ENCODE results near the gene HDAC5.
"Not testable (repeated sequence)": the region's sequence is repeated elsewhere in the genome, so short reads cannot be mapped to it uniquely, and the experiment has no call there.

HDAC5 gene

DNA sequence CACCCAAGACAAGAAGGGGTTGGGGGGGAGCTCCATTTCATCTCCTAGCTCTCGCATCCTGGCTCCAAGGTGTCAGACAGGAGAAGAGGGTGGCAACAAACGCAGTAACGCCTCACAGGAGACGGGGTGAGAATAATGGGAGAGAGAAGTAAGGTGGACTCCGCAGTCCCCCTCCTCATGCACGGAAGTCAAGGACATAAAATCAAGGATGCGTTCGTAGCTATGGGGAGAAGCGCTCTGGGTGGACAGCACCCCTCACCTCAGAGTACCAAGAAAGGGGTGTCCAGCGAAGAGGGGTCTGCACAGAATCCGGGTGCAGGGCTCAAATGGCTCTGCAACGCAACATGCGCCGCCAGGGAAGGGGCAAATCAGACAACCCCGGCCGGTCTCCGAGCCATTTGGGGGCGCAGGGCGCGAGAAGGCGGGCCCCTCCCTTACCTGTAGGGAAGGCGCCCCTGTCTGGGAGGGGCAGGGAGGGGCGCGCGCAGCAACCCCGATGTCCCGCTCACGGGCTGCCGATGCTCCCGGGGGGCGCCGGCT is 555 bp downstream of the HDAC5 start:
- Histone ChIP-seq H3K27ac (replicated peaks; ENCODE audit: low read length) (no peak overlapping the region), H3K27me3 (ENCODE audit: control insufficient read depth in 3 of 3, insufficient read depth in 3 of 3, low read depth in 1 of 3, low read length in 3 of 3) (no peaks in the 10 kb centered on the region), H3K14ac (ENCODE audit: low read length) (peak overlapping the region; percentile 82), H2BK15ac (ENCODE audit: low read length) (peak overlapping the region; percentile 0), H3K4me3 (ENCODE audit: low read length in 2 of 2) (peak overlapping the region; percentile 89 to 96), H2AK5ac (ENCODE audit: low read depth, low read length) (peak overlapping the region; percentile 1), H4K91ac (ENCODE audit: low read depth, low read length, poor library complexity) (no peak overlapping the region), H3K4me2 (ENCODE audit: insufficient read depth, low read length, poor library complexity, severe bottlenecking) (peak overlapping the region; percentile 94), H2BK5ac (ENCODE audit: low read length) (peak overlapping the region; percentile 93), H2BK12ac (ENCODE audit: low read length) (peak overlapping the region; percentile 84), H2BK120ac (ENCODE audit: low read depth, low read length) (no peak overlapping the region), H4K8ac (ENCODE audit: low read depth, low read length) (no peak overlapping the region), H3K9ac (ENCODE audit: low read depth, low read length, poor library complexity) (peak overlapping the region; percentile 95), H3K36me3 (replicated peaks in 1 of 2; ENCODE audit: control insufficient read depth in 2 of 2, insufficient read depth in 2 of 2, low read length in 2 of 2) (no peaks in the 10 kb centered on the region), H3K9me3 (replicated peaks in 1 of 2; ENCODE audit: control insufficient read depth in 2 of 2, insufficient read depth in 1 of 2, low read depth in 1 of 2, low read length in 2 of 2) (no peaks in the 10 kb centered on the region), H3K4ac (ENCODE audit: low read length) (no peak overlapping the region), H3K23ac (ENCODE audit: low read depth, low read length, poor library complexity) (peak overlapping the region; percentile 89), H3K18ac (ENCODE audit: low read length) (peak overlapping the region; percentile 97), H3K4me1 (ENCODE audit: control insufficient read depth in 2 of 2, insufficient read depth in 1 of 2, low read depth in 1 of 2, low read length in 2 of 2) (peaks cover 16 to 31% of the 10 kb centered on the region in 2 donors), H2AFZ (ENCODE audit: low read length) (peak overlapping the region; percentile 95), H3K79me1 (ENCODE audit: low read depth, low read length) (peaks cover 5% of the 10 kb centered on the region)
- no CpG with 5 or more reads among the region's 32 CpGs for WGBS, 2 donors (ENCODE audit: extremely low coverage in 2 of 2, insufficient read length in 2 of 2, insufficient replicate concordance in 1 of 2)
- DNase-seq (ENCODE audit: low spot score): no peak

DNA sequence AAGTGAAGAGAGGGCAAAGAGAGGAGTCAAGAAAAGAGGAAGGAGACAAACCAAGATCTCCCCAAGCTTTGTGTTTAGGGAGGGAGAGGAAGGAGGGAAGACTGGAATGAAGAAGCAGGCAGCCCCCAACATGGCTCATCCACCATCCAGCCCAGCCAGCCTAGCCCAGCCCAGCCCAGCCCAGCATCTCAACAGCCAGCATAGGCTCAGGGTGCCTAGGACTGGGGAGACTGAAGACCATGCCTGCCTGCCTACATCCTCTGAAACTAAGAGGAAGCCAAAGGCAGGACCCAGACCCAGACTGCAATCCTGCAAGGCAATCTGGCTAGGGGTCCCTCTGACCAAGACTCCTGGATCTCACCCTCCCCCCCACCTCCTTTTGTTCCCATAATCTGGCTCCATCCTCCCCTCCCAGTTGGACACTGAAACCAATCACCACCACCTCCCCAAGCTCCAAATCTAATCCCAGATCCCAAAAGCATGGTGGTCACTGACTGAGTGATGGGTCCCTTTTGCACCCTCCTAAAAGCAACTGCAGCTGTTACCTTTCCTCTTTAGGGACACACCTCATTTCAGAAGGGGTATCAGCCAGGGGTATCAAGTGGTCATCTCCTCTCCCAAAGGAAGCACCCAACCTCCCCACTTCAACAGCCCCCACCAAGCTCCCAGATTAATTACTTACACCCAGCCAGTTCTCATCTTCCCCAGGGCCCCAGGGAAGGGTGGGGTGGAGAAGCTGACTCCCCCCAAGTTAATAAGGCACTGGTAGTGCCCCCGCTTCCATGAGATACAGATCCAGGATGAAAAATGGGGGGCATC is 1.2 kb downstream of the HDAC5 start:
- peak overlapping the region; percentile 1 for H2AK5ac ChIP-seq (ENCODE audit: low read depth, low read length)
- peak overlapping the region; percentile 95 for H3K9ac ChIP-seq (ENCODE audit: low read depth, low read length, poor library complexity)
- peak overlapping the region; percentile 25 for H2BK12ac ChIP-seq (ENCODE audit: low read length)
- H3K27ac ChIP-seq (replicated peaks; ENCODE audit: low read length): no peak overlapping the region
- peaks cover 5% of the 10 kb centered on the region for H3K79me1 ChIP-seq (ENCODE audit: low read depth, low read length)
- no peak overlapping the region for H3K4ac ChIP-seq (ENCODE audit: low read length)
- WGBS, 2 donors (ENCODE audit: extremely low coverage in 2 of 2, insufficient read length in 2 of 2, insufficient replicate concordance in 1 of 2): no CpG with 5 or more reads among the region's 1 CpG
- H3K18ac ChIP-seq (ENCODE audit: low read length): peak overlapping the region; percentile 97
- H4K8ac ChIP-seq (ENCODE audit: low read depth, low read length): no peak overlapping the region
- peak overlapping the region; percentile 27 for H2BK5ac ChIP-seq (ENCODE audit: low read length)
- peaks cover 16 to 31% of the 10 kb centered on the region in 2 donors for H3K4me1 ChIP-seq (ENCODE audit: control insufficient read depth in 2 of 2, insufficient read depth in 1 of 2, low read depth in 1 of 2, low read length in 2 of 2)
- no peak overlapping the region for H4K91ac ChIP-seq (ENCODE audit: low read depth, low read length, poor library complexity)
- H2BK15ac ChIP-seq (ENCODE audit: low read length): no peak overlapping the region
- peak overlapping the region; percentile 94 for H3K4me2 ChIP-seq (ENCODE audit: insufficient read depth, low read length, poor library complexity, severe bottlenecking)
- H2BK120ac ChIP-seq (ENCODE audit: low read depth, low read length): no peak overlapping the region
- H3K4me3 ChIP-seq (ENCODE audit: low read length in 2 of 2): peak overlapping the region; percentile 89 to 96
- H3K14ac ChIP-seq (ENCODE audit: low read length): no peak overlapping the region
- H3K23ac ChIP-seq (ENCODE audit: low read depth, low read length, poor library complexity): no peak overlapping the region
- no peaks in the 10 kb centered on the region for H3K27me3 ChIP-seq (ENCODE audit: control insufficient read depth in 3 of 3, insufficient read depth in 3 of 3, low read depth in 1 of 3, low read length in 3 of 3)
- H2AFZ ChIP-seq (ENCODE audit: low read length): peak overlapping the region; percentile 95
- peaks cover 0 to under 1% of the 10 kb centered on the region in 2 donors for H3K36me3 ChIP-seq (replicated peaks in 1 of 2; ENCODE audit: control insufficient read depth in 2 of 2, insufficient read depth in 2 of 2, low read length in 2 of 2)
- no peaks in the 10 kb centered on the region for H3K9me3 ChIP-seq (replicated peaks in 1 of 2; ENCODE audit: control insufficient read depth in 2 of 2, insufficient read depth in 1 of 2, low read depth in 1 of 2, low read length in 2 of 2)
- no peak for DNase-seq (ENCODE audit: low spot score)

DNA sequence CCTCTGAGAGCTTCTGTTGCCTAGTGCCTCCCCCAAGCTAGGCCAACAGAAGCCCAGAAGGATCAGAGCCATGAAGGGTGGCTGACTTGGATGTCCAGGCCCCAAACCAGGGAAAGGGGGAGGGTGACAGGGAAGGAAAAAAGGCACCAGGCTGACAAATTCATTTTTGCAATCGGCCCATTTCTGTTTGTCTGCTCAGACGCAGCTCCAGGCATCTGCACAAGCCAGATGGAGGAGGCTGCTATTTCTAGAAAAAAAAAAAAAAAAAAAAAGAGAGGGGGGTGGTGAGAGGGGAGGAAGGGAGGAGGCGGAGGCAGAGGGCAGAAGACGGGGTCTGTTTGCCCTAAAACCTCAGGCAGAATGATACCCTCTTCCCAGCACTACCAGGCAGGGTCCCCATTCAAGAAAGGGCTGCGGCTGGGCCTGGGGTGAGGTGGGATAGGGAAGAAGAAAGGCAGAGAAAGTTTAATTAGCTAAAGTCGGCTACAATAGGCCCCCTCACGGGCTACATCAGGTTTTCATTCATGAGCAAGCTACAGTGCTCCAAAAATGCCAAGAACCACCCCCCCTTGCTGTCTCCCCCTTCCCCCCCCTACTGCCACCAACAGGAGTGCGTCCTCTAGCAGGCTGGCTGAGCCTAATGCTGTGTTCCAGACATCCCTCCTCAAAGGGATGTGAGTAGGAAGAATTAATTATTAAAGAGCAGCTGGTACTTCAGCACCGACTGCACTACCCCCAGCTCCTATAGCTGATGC is 2.4 kb downstream of the HDAC5 start:
- H3K27ac ChIP-seq (replicated peaks; ENCODE audit: low read length): no peak overlapping the region
- H2BK15ac ChIP-seq (ENCODE audit: low read length): no peak overlapping the region
- WGBS, 2 donors (ENCODE audit: extremely low coverage in 2 of 2, insufficient read length in 2 of 2, insufficient replicate concordance in 1 of 2): no CpG with 5 or more reads among the region's 9 CpGs
- no peaks in the 10 kb centered on the region for H3K9me3 ChIP-seq (replicated peaks in 1 of 2; ENCODE audit: control insufficient read depth in 2 of 2, insufficient read depth in 1 of 2, low read depth in 1 of 2, low read length in 2 of 2)
- no peak overlapping the region for H4K91ac ChIP-seq (ENCODE audit: low read depth, low read length, poor library complexity)
- H3K4me2 ChIP-seq (ENCODE audit: insufficient read depth, low read length, poor library complexity, severe bottlenecking): peak overlapping the region; percentile 94
- no peak overlapping the region for H2BK5ac ChIP-seq (ENCODE audit: low read length)
- H3K4ac ChIP-seq (ENCODE audit: low read length): no peak overlapping the region
- peaks cover 16 to 31% of the 10 kb centered on the region in 2 donors for H3K4me1 ChIP-seq (ENCODE audit: control insufficient read depth in 2 of 2, insufficient read depth in 1 of 2, low read depth in 1 of 2, low read length in 2 of 2)
- no peak overlapping the region for H2AK5ac ChIP-seq (ENCODE audit: low read depth, low read length)
- no peak overlapping the region for H3K9ac ChIP-seq (ENCODE audit: low read depth, low read length, poor library complexity)
- DNase-seq (ENCODE audit: low spot score): no peak
- H3K36me3 ChIP-seq (replicated peaks in 1 of 2; ENCODE audit: control insufficient read depth in 2 of 2, insufficient read depth in 2 of 2, low read length in 2 of 2): peaks cover 0 to 7% of the 10 kb centered on the region in 2 donors
- no peak overlapping the region for H3K4me3 ChIP-seq (ENCODE audit: low read length in 2 of 2)
- no peak overlapping the region for H3K23ac ChIP-seq (ENCODE audit: low read depth, low read length, poor library complexity)
- H3K14ac ChIP-seq (ENCODE audit: low read length): no peak overlapping the region
- H3K79me1 ChIP-seq (ENCODE audit: low read depth, low read length): peaks cover 6% of the 10 kb centered on the region
- H4K8ac ChIP-seq (ENCODE audit: low read depth, low read length): no peak overlapping the region
- H2AFZ ChIP-seq (ENCODE audit: low read length): no peak overlapping the region
- no peak overlapping the region for H2BK12ac ChIP-seq (ENCODE audit: low read length)
- no peaks in the 10 kb centered on the region for H3K27me3 ChIP-seq (ENCODE audit: control insufficient read depth in 3 of 3, insufficient read depth in 3 of 3, low read depth in 1 of 3, low read length in 3 of 3)
- H3K18ac ChIP-seq (ENCODE audit: low read length): peak overlapping the region; percentile 44
- H2BK120ac ChIP-seq (ENCODE audit: low read depth, low read length): no peak overlapping the region

DNA sequence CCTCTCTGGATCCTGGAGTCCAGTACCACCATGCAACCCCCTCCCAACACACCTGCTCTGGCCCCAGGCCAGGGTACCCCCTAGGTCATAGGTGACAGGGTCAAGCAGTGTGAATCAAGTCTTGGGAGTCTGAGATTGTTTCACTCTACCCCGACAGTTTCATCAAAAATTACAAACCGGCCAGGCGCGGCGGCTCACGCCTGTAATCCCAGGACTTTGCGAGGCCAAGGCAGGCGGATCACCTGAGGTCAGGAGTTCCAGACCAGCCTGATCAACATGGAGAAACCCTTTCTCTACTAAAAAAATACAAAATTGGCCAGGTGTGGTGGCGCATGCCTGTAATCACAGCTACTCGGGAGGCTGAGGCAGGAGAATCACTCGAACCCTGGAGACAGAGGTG is 3.2 kb downstream of the HDAC5 start:
- not testable (repeated sequence) for H3K4me3 ChIP-seq (ENCODE audit: low read length in 2 of 2); H3K36me3 ChIP-seq (replicated peaks in 1 of 2; ENCODE audit: control insufficient read depth in 2 of 2, insufficient read depth in 2 of 2, low read length in 2 of 2); H2BK5ac ChIP-seq (ENCODE audit: low read length); H3K4ac ChIP-seq (ENCODE audit: low read length); H3K18ac ChIP-seq (ENCODE audit: low read length); H2AFZ ChIP-seq (ENCODE audit: low read length); H2BK15ac ChIP-seq (ENCODE audit: low read length); H3K14ac ChIP-seq (ENCODE audit: low read length); H3K9me3 ChIP-seq (replicated peaks in 1 of 2; ENCODE audit: control insufficient read depth in 2 of 2, insufficient read depth in 1 of 2, low read depth in 1 of 2, low read length in 2 of 2); H3K27me3 ChIP-seq (ENCODE audit: control insufficient read depth in 3 of 3, insufficient read depth in 3 of 3, low read depth in 1 of 3, low read length in 3 of 3); H4K91ac ChIP-seq (ENCODE audit: low read depth, low read length, poor library complexity); H3K79me1 ChIP-seq (ENCODE audit: low read depth, low read length); H2BK12ac ChIP-seq (ENCODE audit: low read length); H2BK120ac ChIP-seq (ENCODE audit: low read depth, low read length); H3K4me2 ChIP-seq (ENCODE audit: insufficient read depth, low read length, poor library complexity, severe bottlenecking); H3K23ac ChIP-seq (ENCODE audit: low read depth, low read length, poor library complexity); H2AK5ac ChIP-seq (ENCODE audit: low read depth, low read length); H3K27ac ChIP-seq (replicated peaks; ENCODE audit: low read length); H4K8ac ChIP-seq (ENCODE audit: low read depth, low read length); H3K9ac ChIP-seq (ENCODE audit: low read depth, low read length, poor library complexity); DNase-seq (ENCODE audit: low spot score)
- peaks cover 16 to 31% of the 10 kb centered on the region in 2 donors for H3K4me1 ChIP-seq (ENCODE audit: control insufficient read depth in 2 of 2, insufficient read depth in 1 of 2, low read depth in 1 of 2, low read length in 2 of 2)
- no CpG with 5 or more reads among the region's 11 CpGs for WGBS, 2 donors (ENCODE audit: extremely low coverage in 2 of 2, insufficient read length in 2 of 2, insufficient replicate concordance in 1 of 2)
